Measurements from ENCODE around the gene CDC42BPB. TPM values are rescaled to one million over a fixed set of nuclear protein-coding genes. Genes with fewer than 3 reads are reported as not detected.

The CDC42BPB gene
- total RNA-seq, 2 donors from 2014 or later, result 66.2 to 102 TPM

DNA sequence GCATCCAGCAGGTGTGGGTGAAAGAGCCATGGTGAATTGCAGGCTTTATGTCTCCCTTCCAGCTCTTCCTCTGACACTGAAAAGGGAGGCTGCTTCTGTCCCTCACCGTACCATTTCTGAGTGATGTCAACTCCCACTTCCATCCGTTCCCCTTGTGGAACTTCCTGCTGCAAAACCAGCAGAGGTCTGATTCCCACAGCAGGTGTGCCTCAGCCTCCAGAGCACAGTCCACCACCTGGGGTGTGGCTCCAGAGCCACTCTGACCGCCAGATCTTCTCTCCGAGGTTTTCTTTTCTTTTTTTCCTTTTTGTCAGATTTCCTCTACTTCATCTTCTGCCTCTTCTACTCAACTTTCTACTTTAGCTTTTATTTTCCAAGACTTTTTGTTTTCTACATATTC, 62.7 kb downstream of the CDC42BPB start:
- peaks cover 0 to 12% of the 10 kb centered on the region in 2 donors for H3K36me3 ChIP-seq (replicated peaks in 1 of 2; ENCODE audit: insufficient read depth in 1 of 2, low read depth in 2 of 2)
- no peaks in the 10 kb centered on the region for H3K4me1 ChIP-seq
- no peak overlapping the region for H3K27ac ChIP-seq
- no peaks in the 10 kb centered on the region for H3K27me3 ChIP-seq
- no peak for TF ChIP-seq POLR2A (IDR thresholded peaks at IDR 0.05)
- TF ChIP-seq, protein P1, sequence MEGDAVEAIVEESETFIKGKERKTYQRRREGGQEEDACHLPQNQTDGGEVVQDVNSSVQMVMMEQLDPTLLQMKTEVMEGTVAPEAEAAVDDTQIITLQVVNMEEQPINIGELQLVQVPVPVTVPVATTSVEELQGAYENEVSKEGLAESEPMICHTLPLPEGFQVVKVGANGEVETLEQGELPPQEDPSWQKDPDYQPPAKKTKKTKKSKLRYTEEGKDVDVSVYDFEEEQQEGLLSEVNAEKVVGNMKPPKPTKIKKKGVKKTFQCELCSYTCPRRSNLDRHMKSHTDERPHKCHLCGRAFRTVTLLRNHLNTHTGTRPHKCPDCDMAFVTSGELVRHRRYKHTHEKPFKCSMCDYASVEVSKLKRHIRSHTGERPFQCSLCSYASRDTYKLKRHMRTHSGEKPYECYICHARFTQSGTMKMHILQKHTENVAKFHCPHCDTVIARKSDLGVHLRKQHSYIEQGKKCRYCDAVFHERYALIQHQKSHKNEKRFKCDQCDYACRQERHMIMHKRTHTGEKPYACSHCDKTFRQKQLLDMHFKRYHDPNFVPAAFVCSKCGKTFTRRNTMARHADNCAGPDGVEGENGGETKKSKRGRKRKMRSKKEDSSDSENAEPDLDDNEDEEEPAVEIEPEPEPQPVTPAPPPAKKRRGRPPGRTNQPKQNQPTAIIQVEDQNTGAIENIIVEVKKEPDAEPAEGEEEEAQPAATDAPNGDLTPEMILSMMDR (IDR thresholded peaks at IDR 0.05), result no peak
- no peak overlapping the region for H3K4me3 ChIP-seq
- H3K9me3 ChIP-seq, result no peaks in the 10 kb centered on the region
- DNase-seq (no peak), ATAC-seq (no peak)
- intact Hi-C loops (cut with DNase I), result no loop called here
- WGBS, 2 donors, result 81 to 87% methylated on average over 4 of the region's 4 CpGs

DNA sequence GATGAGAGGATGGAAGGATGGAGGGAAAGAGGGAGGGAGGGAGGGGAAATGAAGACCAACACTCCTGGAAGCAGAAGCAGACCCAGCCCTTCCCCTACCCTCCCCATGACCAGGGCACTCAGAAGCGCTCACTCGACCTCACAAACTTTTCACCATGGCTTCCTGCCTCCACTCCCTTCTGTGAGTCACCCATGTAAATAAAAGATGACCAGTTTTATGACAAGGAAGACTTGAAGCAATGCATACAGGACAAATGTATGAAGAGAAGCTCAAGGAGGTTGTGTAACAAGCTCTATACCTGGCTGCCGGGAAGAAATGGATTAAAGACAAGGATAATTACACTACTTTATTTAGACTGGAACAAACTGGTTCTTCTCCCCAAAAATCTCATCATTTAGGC, 63.8 kb downstream of the CDC42BPB start:
- WGBS, 2 donors, result 76 to 83% methylated on average over 3 of the region's 3 CpGs
- TF ChIP-seq POLR2A (IDR thresholded peaks at IDR 0.05), result no peak
- TF ChIP-seq, protein P1 (IDR thresholded peaks at IDR 0.05), result no peak
- Histone ChIP-seq H3K9me3 (no peaks in the 10 kb centered on the region), H3K4me1 (no peaks in the 10 kb centered on the region), H3K4me3 (no peak overlapping the region), H3K27ac (no peak overlapping the region), H3K27me3 (no peaks in the 10 kb centered on the region), H3K36me3 (replicated peaks in 1 of 2; ENCODE audit: insufficient read depth in 1 of 2, low read depth in 2 of 2) (peaks cover 0 to 11% of the 10 kb centered on the region in 2 donors)
- no peak for ATAC-seq
- no peak for DNase-seq
- intact Hi-C loops (cut with DNase I), result no loop called here

DNA sequence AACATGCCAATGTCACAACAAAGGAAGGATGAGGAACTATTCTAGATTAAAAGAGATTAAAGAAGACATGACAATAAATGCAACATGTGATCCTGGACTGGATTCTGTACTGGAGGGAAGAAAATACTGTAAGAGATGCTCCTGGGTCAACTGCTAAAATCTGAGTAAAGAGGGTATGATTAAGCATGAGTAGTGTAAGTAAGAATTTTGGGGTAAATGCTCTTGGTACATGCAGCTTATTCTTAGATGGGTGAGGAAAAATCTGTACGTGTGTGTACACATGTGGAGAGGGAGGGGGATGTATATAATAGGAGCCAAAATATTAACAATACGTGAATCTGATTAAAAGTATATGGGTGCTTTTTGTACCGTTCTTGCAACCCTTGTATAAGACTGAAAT, 66.0 kb downstream of the CDC42BPB start:
- Histone ChIP-seq H3K36me3 (replicated peaks in 1 of 2; ENCODE audit: insufficient read depth in 1 of 2, low read depth in 2 of 2) (peaks cover 0 to 10% of the 10 kb centered on the region in 2 donors), H3K27ac (no peak overlapping the region), H3K9me3 (peaks cover 0 to 3% (median 0%) of the 10 kb centered on the region in 3 donors), H3K4me3 (no peak overlapping the region), H3K4me1 (no peaks in the 10 kb centered on the region), H3K27me3 (no peaks in the 10 kb centered on the region)
- WGBS, 2 donors, result 94 to 96% methylated on average over 3 of the region's 3 CpGs
- ATAC-seq (no peak), DNase-seq (no peak)
- TF ChIP-seq POLR2A (IDR thresholded peaks at IDR 0.05), result no peak
- TF ChIP-seq, protein P1 (IDR thresholded peaks at IDR 0.05), result no peak
- intact Hi-C loops (cut with DNase I), result no loop called here

DNA sequence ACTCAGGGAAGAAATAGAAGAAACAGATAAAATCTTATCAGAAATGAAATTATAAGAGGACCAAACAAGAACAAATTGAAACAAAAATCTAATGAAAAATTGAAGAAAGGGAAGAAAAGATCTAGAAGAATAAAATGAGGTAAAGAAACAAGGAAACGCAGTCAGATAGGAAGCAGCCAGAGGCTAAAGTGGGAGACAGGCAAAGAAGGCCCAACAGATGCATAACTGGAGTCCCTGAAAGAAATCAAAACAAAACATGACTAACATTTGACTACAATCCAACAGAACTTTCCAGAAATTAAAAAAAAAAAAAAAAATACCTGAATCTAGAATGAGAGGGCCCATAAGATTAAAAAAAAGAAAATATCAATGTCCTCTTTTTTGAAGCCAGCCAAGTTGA, 69.3 kb downstream of the CDC42BPB start:
- Histone ChIP-seq H3K27ac (no peak overlapping the region), H3K27me3 (no peaks in the 10 kb centered on the region), H3K4me3 (no peak overlapping the region), H3K4me1 (no peaks in the 10 kb centered on the region), H3K36me3 (replicated peaks in 1 of 2; ENCODE audit: insufficient read depth in 1 of 2, low read depth in 2 of 2) (peaks cover 0 to 12% of the 10 kb centered on the region in 2 donors), H3K9me3 (peaks cover 0 to 3% (median 0%) of the 10 kb centered on the region in 3 donors)
- TF ChIP-seq, protein P1 (IDR thresholded peaks at IDR 0.05), result no peak
- no peak for TF ChIP-seq POLR2A (IDR thresholded peaks at IDR 0.05)
- ATAC-seq (no peak), DNase-seq (no peak)
- WGBS, 2 donors, result 100% methylated on average over 1 of the region's 1 CpG
- intact Hi-C loops (cut with DNase I), result no loop called here

DNA sequence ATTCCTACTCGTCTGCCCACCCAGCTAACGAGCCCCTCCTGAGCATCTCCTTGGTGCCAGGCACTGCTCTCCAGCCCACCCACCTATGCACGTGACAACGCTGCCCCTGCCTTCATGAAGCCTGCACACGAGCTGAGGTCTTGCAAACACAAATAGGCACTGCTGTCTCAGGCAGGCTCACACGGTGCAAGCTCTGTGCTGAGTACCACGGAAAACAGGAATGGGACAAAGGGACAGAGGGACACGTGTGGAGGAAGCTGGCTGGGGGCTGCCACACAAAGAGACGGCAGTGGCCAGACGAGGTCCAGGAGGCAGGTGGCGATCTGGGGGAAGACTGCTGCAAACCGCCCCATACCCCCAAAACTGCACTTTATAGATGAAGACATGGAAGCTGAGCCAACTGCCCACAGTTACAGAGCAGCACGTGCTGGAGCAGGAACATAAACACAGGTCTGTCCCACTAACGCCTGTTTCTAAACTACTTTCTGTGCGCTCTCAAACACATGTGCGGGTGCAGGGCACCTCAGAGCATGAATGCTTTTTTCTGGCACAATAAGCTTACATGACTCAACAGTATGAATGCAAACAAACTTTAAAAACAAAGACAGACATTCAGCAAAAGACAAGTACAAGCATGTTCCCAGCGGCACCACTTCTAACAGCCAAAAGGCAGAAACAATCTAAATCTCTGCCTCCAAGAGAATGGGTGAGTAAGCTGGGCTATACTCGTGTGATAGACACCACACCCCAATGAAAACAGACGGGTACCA, 70.4 kb downstream of the CDC42BPB start:
- WGBS, 2 donors, result 91 to 97% methylated on average over 18 to 19 of the region's 19 CpGs
- Histone ChIP-seq H3K4me3 (no peak overlapping the region), H3K27ac (no peak overlapping the region), H3K4me1 (no peaks in the 10 kb centered on the region), H3K36me3 (replicated peaks in 1 of 2; ENCODE audit: insufficient read depth in 1 of 2, low read depth in 2 of 2) (peaks cover 0 to 9% of the 10 kb centered on the region in 2 donors), H3K27me3 (no peaks in the 10 kb centered on the region), H3K9me3 (peaks cover 0 to 3% (median 0%) of the 10 kb centered on the region in 3 donors)
- intact Hi-C loops (cut with DNase I), result no loop called here
- no peak for DNase-seq
- no peak for TF ChIP-seq POLR2A (IDR thresholded peaks at IDR 0.05)
- TF ChIP-seq, protein P1 (IDR thresholded peaks at IDR 0.05), result no peak
- ATAC-seq, result no peak
